Measurements from ENCODE around the gene NDNF.

NDNF gene

GRCh38 chr4:121070696-121071639, 1.4 kb downstream of the NDNF start:
- DNase-seq = peak in 2 of 5 donors; percentile 7 to 25

- DNase-seq = no peak
Measured at GRCh38 chr4:121070274-121070673, 2.1 kb downstream of the NDNF start.

GRCh38 chr4:121069430-121069829, 2.9 kb downstream of the NDNF start:
- no peak for DNase-seq

GRCh38 chr4:121064482-121064881, 7.9 kb downstream of the NDNF start:
- no peak for DNase-seq

GRCh38 chr4:121062521-121062920, 9.8 kb downstream of the NDNF start:
- DNase-seq = no peak

GRCh38 chr4:121061861-121062260, 10.5 kb downstream of the NDNF start:
- no peak for DNase-seq

- DNase-seq = no peak
Measured at GRCh38 chr4:121061215-121061614, 11.1 kb downstream of the NDNF start.

- DNase-seq = no peak
Measured at GRCh38 chr4:121057466-121057922, 14.8 kb downstream of the NDNF start.

- no peak for DNase-seq
Measured at GRCh38 chr4:121056066-121056465, 16.3 kb downstream of the NDNF start.

- no peak for DNase-seq
Measured at GRCh38 chr4:121054373-121054772, 18.0 kb downstream of the NDNF start.

GRCh38 chr4:121053601-121054143, 18.7 kb downstream of the NDNF start:
- no peak for DNase-seq

- no peak for DNase-seq
Measured at GRCh38 chr4:121050300-121050699, 22.0 kb downstream of the NDNF start.

- no peak for DNase-seq
Measured at GRCh38 chr4:121049072-121049599, 23.2 kb downstream of the NDNF start.

- no peak for DNase-seq
Measured at GRCh38 chr4:121048165-121048564, 24.2 kb downstream of the NDNF start.

- DNase-seq = peak in 1 of 5 donors; percentile 73
Measured at GRCh38 chr4:121041307-121042090, 30.8 kb downstream of the NDNF start.

- no peak for DNase-seq
Measured at GRCh38 chr4:121034017-121034416, 38.3 kb downstream of the NDNF start.

GRCh38 chr4:121030711-121031110, 41.6 kb downstream of the NDNF start:
- DNase-seq = no peak

GRCh38 chr4:121030131-121030530, 42.2 kb downstream of the NDNF start:
- DNase-seq = no peak

- no peak for DNase-seq
Measured at GRCh38 chr4:121026034-121026433, 46.3 kb downstream of the NDNF start.

GRCh38 chr4:121025540-121025939, 46.8 kb downstream of the NDNF start:
- no peak for DNase-seq

GRCh38 chr4:121018543-121018942, 53.8 kb downstream of the NDNF start:
- no peak for DNase-seq

- DNase-seq = no peak
Measured at GRCh38 chr4:121016611-121017010, 55.7 kb downstream of the NDNF start.

GRCh38 chr4:121015421-121015820, 56.9 kb downstream of the NDNF start:
- no peak for DNase-seq
